Measurements from ENCODE around the gene CIPC. TPM values are rescaled to one million over a fixed set of nuclear protein-coding genes. Genes with fewer than 3 reads are reported as not detected.

CIPC gene
- total RNA-seq, 1 donor from 2014 or later, result 22.5 TPM

DNA sequence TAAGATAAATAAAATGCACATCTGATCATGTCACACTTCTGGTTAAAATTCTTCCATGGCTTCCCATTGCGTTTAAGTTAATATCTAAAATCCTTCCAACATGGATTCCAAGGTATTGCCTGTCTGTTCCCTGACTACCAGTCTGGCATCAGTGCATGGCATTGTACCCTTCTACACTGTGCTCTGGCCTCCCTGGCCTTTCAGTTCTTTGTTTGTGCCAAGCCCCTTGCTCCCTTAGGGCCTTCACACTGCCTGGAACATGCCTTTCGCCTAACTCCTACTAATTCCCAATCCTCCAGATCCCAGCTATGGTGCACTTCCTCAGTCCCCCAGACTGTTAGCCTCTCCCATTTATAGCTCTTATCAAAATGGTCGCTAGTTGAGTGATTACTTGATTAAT is 6.3 kb downstream of the CIPC start:
- H3K36me3 Mint-ChIP-seq, result peaks cover 21% of the 10 kb centered on the region
- no peak for DNase-seq (ENCODE audit: low spot score)
- Histone ChIP-seq H3K79me2 (ENCODE audit: low read depth) (peaks cover 55% of the 10 kb centered on the region), H3K27ac (peak overlapping the region; percentile 35), H3K4me1 (peaks cover 34% of the 10 kb centered on the region), H4K20me1 (ENCODE audit: low read depth) (peaks cover 34% of the 10 kb centered on the region), H3K9ac (no peak overlapping the region), H3F3A (ENCODE audit: low read depth) (peaks cover 32% of the 10 kb centered on the region), H3K4me3 (peak overlapping the region; percentile 23), H3K36me3 (peaks cover 4% of the 10 kb centered on the region), H2AFZ (replicated peaks) (no peak overlapping the region), H3K4me2 (peak overlapping the region; percentile 69), H3K9me3 (ENCODE audit: low read depth) (no peaks in the 10 kb centered on the region), H3K27me3 (no peaks in the 10 kb centered on the region)
- peaks cover 74% of the 10 kb centered on the region for H3K4me1 Mint-ChIP-seq
- no peaks in the 10 kb centered on the region for H3K27me3 Mint-ChIP-seq (ENCODE audit: insufficient read depth, low read depth)
- TF ChIP-seq CTCF (IDR thresholded peaks at IDR 0.05), result no peak
- H3K4me3 Mint-ChIP-seq, result peak overlapping the region; percentile 2
- H3K9me3 Mint-ChIP-seq, result no peaks in the 10 kb centered on the region
- H3K27ac Mint-ChIP-seq, result peak overlapping the region; percentile 80

DNA sequence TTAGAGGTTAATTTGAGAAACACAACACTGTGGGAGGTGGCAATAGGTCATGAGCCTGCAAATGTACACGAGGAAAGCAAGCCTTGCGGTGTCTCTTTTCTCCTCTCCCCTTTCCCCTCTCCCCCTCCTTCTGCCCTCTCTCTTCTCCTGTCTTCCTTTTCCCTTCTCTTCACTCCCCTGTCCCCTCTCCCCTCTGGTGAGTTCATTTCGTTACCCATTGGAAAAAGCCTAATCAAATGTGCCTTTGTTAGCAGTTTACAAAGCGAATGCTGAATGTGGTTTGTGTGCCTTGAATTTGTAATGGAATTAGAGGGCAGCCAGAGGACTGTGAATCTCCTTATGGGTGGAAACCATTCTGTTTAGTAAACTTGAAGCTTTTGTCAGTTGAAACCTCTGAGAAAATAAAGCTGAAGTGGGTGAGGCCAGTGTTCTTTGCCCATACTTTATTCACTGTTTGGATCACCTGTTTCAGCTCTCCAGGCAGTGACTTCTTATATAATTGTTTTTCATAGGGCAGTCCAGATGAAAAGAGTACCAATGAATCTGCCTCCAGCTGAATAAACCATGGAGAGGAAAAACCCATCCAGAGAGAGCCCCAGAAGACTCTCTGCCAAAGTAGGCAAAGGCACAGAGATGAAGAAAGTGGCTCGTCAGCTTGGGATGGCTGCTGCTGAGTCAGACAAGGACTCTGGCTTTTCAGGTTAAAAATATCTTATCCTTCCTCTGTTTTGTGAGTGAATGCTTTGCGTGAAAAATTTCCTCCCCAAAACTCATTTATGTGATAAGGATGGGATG is 7.3 kb downstream of the CIPC start:
- H3K79me2 ChIP-seq (ENCODE audit: low read depth), result peaks cover 45% of the 10 kb centered on the region
- no peaks in the 10 kb centered on the region for H3K9me3 Mint-ChIP-seq
- H3K4me3 ChIP-seq, result peak overlapping the region; percentile 23
- no peaks in the 10 kb centered on the region for H3K27me3 Mint-ChIP-seq (ENCODE audit: insufficient read depth, low read depth)
- no peaks in the 10 kb centered on the region for H3K9me3 ChIP-seq (ENCODE audit: low read depth)
- peaks cover 43% of the 10 kb centered on the region for H4K20me1 ChIP-seq (ENCODE audit: low read depth)
- no peak overlapping the region for H3K4me3 Mint-ChIP-seq
- H3K27ac ChIP-seq, result peak overlapping the region; percentile 54
- H3K27me3 ChIP-seq, result no peaks in the 10 kb centered on the region
- TF ChIP-seq CTCF (IDR thresholded peaks at IDR 0.05), result no peak
- no peak for TF ChIP-seq EZH2 (IDR thresholded peaks at IDR 0.05)
- TF ChIP-seq EZH2phosphoT487 (IDR thresholded peaks at IDR 0.05), result no peak
- H3K36me3 ChIP-seq, result peaks cover 4% of the 10 kb centered on the region
- no peak overlapping the region for H3K9ac ChIP-seq
- no peak overlapping the region for H2AFZ ChIP-seq (replicated peaks)
- peak overlapping the region; percentile 80 for H3K27ac Mint-ChIP-seq
- peaks cover 76% of the 10 kb centered on the region for H3K4me1 Mint-ChIP-seq
- peak overlapping the region; percentile 69 for H3K4me2 ChIP-seq
- peak; percentile 52 for DNase-seq (ENCODE audit: low spot score)
- H3K4me1 ChIP-seq, result peaks cover 43% of the 10 kb centered on the region
- peaks cover 22% of the 10 kb centered on the region for H3K36me3 Mint-ChIP-seq
- H3F3A ChIP-seq (ENCODE audit: low read depth), result peaks cover 42% of the 10 kb centered on the region

DNA sequence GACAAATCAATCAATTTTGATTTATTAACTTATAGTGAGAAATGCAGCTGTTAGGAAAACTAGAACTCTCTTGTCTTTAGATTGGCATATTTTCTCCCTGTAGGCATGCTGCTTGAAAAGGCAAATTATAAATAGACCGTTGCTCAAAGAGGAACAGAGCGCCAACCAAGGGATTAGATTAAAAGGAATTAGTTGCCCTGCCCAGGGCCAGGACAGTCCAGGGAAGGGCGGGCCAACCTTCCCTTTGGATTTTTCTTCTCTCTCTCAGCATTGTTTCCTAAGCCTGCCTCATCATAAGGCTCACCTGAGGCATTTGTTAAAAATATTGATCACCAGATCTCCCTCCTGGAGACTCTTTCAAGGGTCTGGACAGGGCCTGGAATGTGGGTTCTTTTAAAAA is 8.6 kb downstream of the CIPC start:
- Histone ChIP-seq H3K27ac (no peak overlapping the region), H3K27me3 (no peaks in the 10 kb centered on the region), H3K4me1 (peaks cover 54% of the 10 kb centered on the region), H3K4me3 (no peak overlapping the region), H3K36me3 (peaks cover 4% of the 10 kb centered on the region), H3K9me3 (ENCODE audit: low read depth) (no peaks in the 10 kb centered on the region), H3K4me2 (peak overlapping the region; percentile 30), H3F3A (ENCODE audit: low read depth) (peaks cover 55% of the 10 kb centered on the region), H3K9ac (no peak overlapping the region), H4K20me1 (ENCODE audit: low read depth) (peaks cover 52% of the 10 kb centered on the region), H3K79me2 (ENCODE audit: low read depth) (peaks cover 32% of the 10 kb centered on the region), H2AFZ (replicated peaks) (no peak overlapping the region)
- DNase-seq (ENCODE audit: low spot score), result peak; percentile 38
- Mint-ChIP-seq H3K27ac (no peak overlapping the region), H3K4me3 (no peak overlapping the region), H3K9me3 (no peaks in the 10 kb centered on the region), H3K27me3 (ENCODE audit: insufficient read depth, low read depth) (no peaks in the 10 kb centered on the region), H3K4me1 (peaks cover 75% of the 10 kb centered on the region), H3K36me3 (peaks cover 22% of the 10 kb centered on the region)
- TF ChIP-seq CTCF (IDR thresholded peaks at IDR 0.05) (no peak), EZH2phosphoT487 (IDR thresholded peaks at IDR 0.05) (no peak), EZH2 (IDR thresholded peaks at IDR 0.05) (no peak)

All from neural progenitor cell (in vitro differentiated cells).